ENCODE data around the gene RBM48.

- no peak for TF ChIP-seq POLR2A (IDR thresholded peaks at IDR 0.05)
- TF ChIP-seq, protein P1, sequence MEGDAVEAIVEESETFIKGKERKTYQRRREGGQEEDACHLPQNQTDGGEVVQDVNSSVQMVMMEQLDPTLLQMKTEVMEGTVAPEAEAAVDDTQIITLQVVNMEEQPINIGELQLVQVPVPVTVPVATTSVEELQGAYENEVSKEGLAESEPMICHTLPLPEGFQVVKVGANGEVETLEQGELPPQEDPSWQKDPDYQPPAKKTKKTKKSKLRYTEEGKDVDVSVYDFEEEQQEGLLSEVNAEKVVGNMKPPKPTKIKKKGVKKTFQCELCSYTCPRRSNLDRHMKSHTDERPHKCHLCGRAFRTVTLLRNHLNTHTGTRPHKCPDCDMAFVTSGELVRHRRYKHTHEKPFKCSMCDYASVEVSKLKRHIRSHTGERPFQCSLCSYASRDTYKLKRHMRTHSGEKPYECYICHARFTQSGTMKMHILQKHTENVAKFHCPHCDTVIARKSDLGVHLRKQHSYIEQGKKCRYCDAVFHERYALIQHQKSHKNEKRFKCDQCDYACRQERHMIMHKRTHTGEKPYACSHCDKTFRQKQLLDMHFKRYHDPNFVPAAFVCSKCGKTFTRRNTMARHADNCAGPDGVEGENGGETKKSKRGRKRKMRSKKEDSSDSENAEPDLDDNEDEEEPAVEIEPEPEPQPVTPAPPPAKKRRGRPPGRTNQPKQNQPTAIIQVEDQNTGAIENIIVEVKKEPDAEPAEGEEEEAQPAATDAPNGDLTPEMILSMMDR (IDR thresholded peaks at IDR 0.05) = no peak
Measured at GRCh38 chr7:92550194-92550593, 21.6 kb downstream of the RBM48 start.

All from uterus (tissue), 2 donors.